Tibial artery (tissue), 4 donors: Measurements from ENCODE around the gene CBARP.

Experiments used
- DNase-seq, 2 donors: peaks; one replicate each; pipeline ENCODE4 v3.0.0-alpha.2; 2019
- H3K27ac ChIP-seq, 2 donors: fragments of 200-600 bp; sonication (generic) in 1 of 2; 1 replicate in 1 of 2; 2 replicates in 1 of 2; pipeline ENCODE4 v1.5.1; 2018 to 2019; ENCODE audit warnings: mild to moderate bottlenecking in 1 of 2
- H3K27me3 ChIP-seq, 2 donors: fragments of 200-600 bp; sonication (generic) in 1 of 2; one replicate each; pipeline versions ENCODE4 v1.5.1 to v1.6.0; 2016 to 2019
- H3K36me3 ChIP-seq, 3 donors: fragments of 200-600 bp; sonication (generic) in 2 of 3; one replicate each; pipeline ENCODE4 v1.5.1; 2016 to 2019; ENCODE audit warnings: mild to moderate bottlenecking in 2 of 3
- H3K4me1 ChIP-seq, 4 donors: fragments of 200-600 bp; sonication (generic) in 2 of 4; 1 replicate in 3 of 4; 2 replicates in 1 of 4; pipeline ENCODE4 v1.5.1; 2016 to 2019
- H3K4me3 ChIP-seq, 2 donors: fragments of 200-600 bp; sonication (generic) in 1 of 2; 1 replicate in 1 of 2; 2 replicates in 1 of 2; pipeline ENCODE4 v1.5.1; 2018 to 2019; ENCODE audit warnings: mild to moderate bottlenecking in 2 of 2
- H3K9me3 ChIP-seq, 3 donors: fragments of 200-600 bp; sonication (generic) in 1 of 3; one replicate each; pipeline ENCODE4 v1.5.1; 2016 to 2019
- CTCF ChIP-seq, 2 experiments: fragments of 200-600 bp in 1 of 2; fragments of 450-650 bp in 1 of 2; IDR thresholded peaks; one replicate each; pipeline ENCODE4 v1.5.1; 2017 to 2019; ENCODE audit warnings: antibody characterized with exemption in 2 of 2, mild to moderate bottlenecking in 1 of 2, moderate library complexity in 1 of 2
- intact Hi-C: fragments of 100-400 bp; cut with DNase I; formaldehyde crosslinking; loops from one replicate; pipeline ENCODE4 v1.15.0; 2023; ENCODE audit warnings: low total_unique reads

The CBARP gene

GRCh38 chr19:1230783-1231489 lies 6.9 kb downstream of the CBARP start:
- H3K27me3 ChIP-seq: no peaks in the 10 kb centered on the region
- no peaks in the 10 kb centered on the region for H3K9me3 ChIP-seq
- intact Hi-C loops: no loop called here
- no peak overlapping the region for H3K27ac ChIP-seq
- no peak for DNase-seq
- TF ChIP-seq CTCF (IDR thresholded peaks at IDR 0.05): no peak
- H3K4me1 ChIP-seq: peaks cover 0 to 11% (median 4%) of the 10 kb centered on the region in 4 donors
- H3K36me3 ChIP-seq: peaks cover 18 to 29% (median 23%) of the 10 kb centered on the region in 3 donors
- H3K4me3 ChIP-seq: no peak overlapping the region

- no peaks in the 10 kb centered on the region for H3K9me3 ChIP-seq
- no peak overlapping the region for H3K4me3 ChIP-seq
- intact Hi-C loops: no loop called here
- no peak for TF ChIP-seq CTCF (IDR thresholded peaks at IDR 0.05)
- peaks cover 0 to 11% (median 4%) of the 10 kb centered on the region in 4 donors for H3K4me1 ChIP-seq
- peaks cover 22 to 37% (median 29%) of the 10 kb centered on the region in 3 donors for H3K36me3 ChIP-seq
- no peak overlapping the region for H3K27ac ChIP-seq
- no peak for DNase-seq
- H3K27me3 ChIP-seq: no peaks in the 10 kb centered on the region
These were observed 7.7 kb downstream of the CBARP start for GRCh38 chr19:1229924-1230782.

- H3K9me3 ChIP-seq: no peaks in the 10 kb centered on the region
- no peak overlapping the region for H3K27ac ChIP-seq
- H3K4me1 ChIP-seq: peaks cover 0 to 11% (median 4%) of the 10 kb centered on the region in 4 donors
- no peak overlapping the region for H3K4me3 ChIP-seq
- intact Hi-C loops: no loop called here
- H3K36me3 ChIP-seq: peaks cover 22 to 45% (median 37%) of the 10 kb centered on the region in 3 donors
- no peak for TF ChIP-seq CTCF (IDR thresholded peaks at IDR 0.05)
- DNase-seq: no peak
- H3K27me3 ChIP-seq: no peaks in the 10 kb centered on the region
These were observed 8.5 kb downstream of the CBARP start for GRCh38 chr19:1229056-1229923.

DNA sequence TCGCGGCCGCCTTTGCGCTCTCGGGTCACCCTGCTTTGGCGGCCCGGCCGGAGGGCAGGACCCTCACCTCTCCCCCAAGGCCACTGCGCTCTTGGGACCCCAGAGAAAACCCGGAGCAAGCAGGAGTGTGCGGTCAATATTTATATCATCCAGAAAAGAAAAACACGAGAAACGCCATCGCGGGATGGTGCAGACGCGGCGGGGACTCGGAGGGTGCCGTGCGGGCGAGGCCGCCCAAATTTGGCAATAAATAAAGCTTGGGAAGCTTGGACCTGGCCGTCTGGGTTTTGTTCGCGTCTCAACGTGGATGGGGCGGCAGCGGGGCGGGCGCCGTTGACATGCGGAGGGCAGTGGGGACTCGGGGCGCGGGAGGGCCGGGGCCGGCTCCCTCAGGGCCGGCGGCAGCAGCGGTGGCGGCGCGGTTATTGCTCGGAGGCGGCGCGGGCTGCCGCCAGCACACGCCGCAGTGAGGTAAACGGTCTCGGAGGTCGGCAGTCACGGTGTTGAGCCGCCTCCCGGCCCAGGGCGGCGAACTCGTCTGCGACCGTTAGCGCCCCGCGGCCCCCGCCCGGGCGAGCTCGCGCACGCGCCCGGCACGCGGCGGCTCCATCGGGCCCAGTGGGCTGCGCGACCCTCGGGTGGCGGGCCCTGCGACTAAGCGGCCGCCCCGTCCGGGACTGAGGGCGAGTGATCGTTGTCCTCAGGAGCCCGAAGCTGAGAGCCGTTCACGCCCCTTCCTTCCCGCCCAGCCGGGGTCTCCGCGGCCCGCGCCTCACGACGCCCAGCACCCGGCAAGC lies 9.4 kb downstream of the CBARP start:
- no peak for DNase-seq
- Histone ChIP-seq H3K36me3 (peaks cover 28 to 55% (median 46%) of the 10 kb centered on the region in 3 donors), H3K4me3 (no peak overlapping the region), H3K4me1 (peaks cover 0 to 13% (median 4%) of the 10 kb centered on the region in 4 donors), H3K9me3 (no peaks in the 10 kb centered on the region), H3K27me3 (no peaks in the 10 kb centered on the region), H3K27ac (no peak overlapping the region)
- no peak for TF ChIP-seq CTCF (IDR thresholded peaks at IDR 0.05)
- intact Hi-C loops: no loop called here
